Astrocyte (in vitro differentiated cells and primary cell): ENCODE data around the gene INPP5B. TPM values are rescaled to one million over a fixed set of nuclear protein-coding genes. Genes with fewer than 3 reads are reported as not detected.
A peak's percentile ranks its signal among the peaks of the same experiment; 100 is the strongest.
"Not testable (repeated sequence)": the region's sequence is repeated elsewhere in the genome, so short reads cannot be mapped to it uniquely, and the experiment has no call there.

Experiments used
- DNase-seq: peaks from one replicate; pipeline ENCODE4 v3.0.0-alpha.2; 2010; ENCODE audit warnings: low read depth
- FAIRE-seq: peaks from 2 replicates; lab custom pipeline; 2011; peaks lifted over from hg19 to GRCh38; lab: Jason Lieb, UNC
- H2AFZ ChIP-seq: 2 replicates; pipeline ENCODE4 v1.6.0; 2012; ENCODE audit warnings: low read depth, low read length, inconsistent platforms
- H3K27ac ChIP-seq: 2 replicates; pipeline ENCODE4 v1.5.1; 2011; ENCODE audit warnings: low read depth, low read length, inconsistent platforms
- H3K27me3 ChIP-seq: 2 replicates; pipeline ENCODE4 v1.6.0; 2011; ENCODE audit warnings: low read length, inconsistent platforms; ENCODE audit not compliant: insufficient read depth
- H3K36me3 ChIP-seq: 2 replicates; pipeline ENCODE4 v1.5.1; 2011; ENCODE audit warnings: low read length, inconsistent platforms; ENCODE audit not compliant: insufficient read depth
- H3K4me1 ChIP-seq: 2 replicates; pipeline ENCODE4 v1.5.1; 2011; ENCODE audit warnings: low read length, inconsistent platforms; ENCODE audit not compliant: insufficient read depth
- H3K4me2 ChIP-seq: 2 replicates; pipeline ENCODE4 v1.6.0; 2012; ENCODE audit warnings: low read length, inconsistent platforms
- H3K4me3 ChIP-seq: 2 replicates; pipeline ENCODE4 v1.5.1; 2011; ENCODE audit warnings: low read depth, mild to moderate bottlenecking, low read length, inconsistent platforms; ENCODE audit not compliant: insufficient read depth
- H3K79me2 ChIP-seq: 2 replicates; pipeline ENCODE4 v1.6.0; 2012; ENCODE audit warnings: mild to moderate bottlenecking, low read length, inconsistent platforms; ENCODE audit not compliant: insufficient read depth
- H3K9ac ChIP-seq: 2 replicates; pipeline ENCODE4 v1.6.0; 2012; ENCODE audit warnings: mild to moderate bottlenecking, low read length, inconsistent platforms
- H3K9me3 ChIP-seq: 2 replicates; pipeline ENCODE4 v1.5.1; 2012; ENCODE audit warnings: low read depth, mild to moderate bottlenecking, low read length, inconsistent platforms; ENCODE audit not compliant: insufficient read depth
- H4K20me1 ChIP-seq: 2 replicates; pipeline ENCODE4 v1.6.0; 2012; ENCODE audit warnings: low read length, inconsistent platforms; ENCODE audit not compliant: insufficient read depth
- H3K27ac Mint-ChIP-seq: one replicate; pipeline ENCODE4 v1.8.0; 2021; ENCODE audit warnings: mild to moderate bottlenecking, mixed read lengths; ENCODE audit not compliant: unreplicated experiment
- H3K27me3 Mint-ChIP-seq: one replicate; pipeline ENCODE4 v1.8.0; 2021; ENCODE audit warnings: low read depth, mixed read lengths; ENCODE audit not compliant: unreplicated experiment
- H3K36me3 Mint-ChIP-seq: one replicate; pipeline ENCODE4 v1.8.0; 2021; ENCODE audit warnings: low read depth, mixed read lengths; ENCODE audit not compliant: unreplicated experiment
- H3K4me1 Mint-ChIP-seq: one replicate; pipeline ENCODE4 v1.8.0; 2021; ENCODE audit warnings: low read depth, mixed read lengths; ENCODE audit not compliant: unreplicated experiment
- H3K4me3 Mint-ChIP-seq: one replicate; pipeline ENCODE4 v1.8.0; 2021; ENCODE audit warnings: mild to moderate bottlenecking, moderate library complexity, mixed read lengths; ENCODE audit not compliant: unreplicated experiment
- H3K9me3 Mint-ChIP-seq: one replicate; pipeline ENCODE4 v1.8.0; 2021; ENCODE audit warnings: mild to moderate bottlenecking, mixed read lengths; ENCODE audit not compliant: unreplicated experiment
- total RNA-seq: library from RNA; stranded (reverse); gene quantifications from 2 replicates; pipeline ENCODE4 v1.2.1, GENCODE V29; 2021

The INPP5B gene
- total RNA-seq, 1 donor from 2014 or later, result 19.4 TPM

- not testable (repeated sequence) for H3K27me3 ChIP-seq, H3K4me1 ChIP-seq, H2AFZ ChIP-seq, H3K9me3 ChIP-seq, DNase-seq, H3K4me3 Mint-ChIP-seq, H3K4me2 ChIP-seq, H3K4me3 ChIP-seq, H3K36me3 ChIP-seq, H3K9me3 Mint-ChIP-seq, FAIRE-seq, H3K27me3 Mint-ChIP-seq, H3K27ac Mint-ChIP-seq, H3K79me2 ChIP-seq, H3K9ac ChIP-seq, H3K4me1 Mint-ChIP-seq, H3K27ac ChIP-seq
- H3K36me3 Mint-ChIP-seq, result peaks cover 27% of the 10 kb centered on the region
- peaks cover 10% of the 10 kb centered on the region for H4K20me1 ChIP-seq
Observed at GRCh38 chr1:37910886-37911285, 36.0 kb downstream of the INPP5B start.

- not testable (repeated sequence) for H3K27me3 Mint-ChIP-seq, FAIRE-seq, H3K9me3 ChIP-seq, H3K79me2 ChIP-seq, H3K36me3 ChIP-seq, H2AFZ ChIP-seq, H3K27ac Mint-ChIP-seq, H3K9me3 Mint-ChIP-seq, H3K9ac ChIP-seq, H3K4me3 ChIP-seq, H3K4me1 Mint-ChIP-seq, H3K4me1 ChIP-seq, H3K27ac ChIP-seq, H3K27me3 ChIP-seq, H3K4me3 Mint-ChIP-seq, H3K4me2 ChIP-seq, DNase-seq, H4K20me1 ChIP-seq
- peaks cover 27% of the 10 kb centered on the region for H3K36me3 Mint-ChIP-seq
Observed at GRCh38 chr1:37908531-37908930, 38.3 kb downstream of the INPP5B start.

DNA sequence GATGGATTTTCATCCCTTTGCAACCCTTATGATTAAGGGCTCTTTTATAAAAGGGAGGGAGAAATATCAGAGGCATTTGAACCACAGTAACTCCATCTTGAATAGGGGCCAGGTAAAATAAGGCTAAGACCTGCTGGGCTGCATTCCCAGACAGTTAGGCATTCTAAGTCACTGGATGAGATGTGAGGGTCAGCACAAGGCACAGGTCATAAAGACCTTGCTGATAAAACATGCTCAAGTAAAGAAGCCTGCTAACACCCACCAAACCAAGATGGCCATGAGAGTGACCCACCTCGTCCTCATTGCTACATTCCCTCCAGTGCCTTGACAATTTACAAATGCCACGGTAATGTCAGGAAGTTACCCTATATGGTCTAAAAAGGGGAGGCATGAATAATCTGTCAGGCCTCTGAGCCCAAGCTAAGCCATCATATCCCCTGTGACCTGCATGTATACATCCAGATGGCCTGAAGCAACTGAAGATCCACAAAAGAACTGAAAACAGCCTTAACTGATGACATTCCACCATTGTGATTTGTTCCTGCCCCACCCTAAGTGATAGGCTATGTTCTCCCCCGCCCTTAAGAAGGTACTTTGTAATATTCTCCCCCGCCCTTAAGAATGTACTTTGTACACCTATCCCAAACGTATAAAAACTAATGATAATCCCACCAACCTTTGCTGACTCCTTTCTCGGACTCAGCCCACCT, 39.3 kb downstream of the INPP5B start:
- not testable (repeated sequence) for H3K4me3 Mint-ChIP-seq, H3K9me3 Mint-ChIP-seq, H3K27ac ChIP-seq, H3K36me3 ChIP-seq, H3K4me1 Mint-ChIP-seq, H3K27ac Mint-ChIP-seq, H3K4me1 ChIP-seq, H4K20me1 ChIP-seq, H3K9ac ChIP-seq, H3K4me2 ChIP-seq, H3K9me3 ChIP-seq, H3K27me3 Mint-ChIP-seq, FAIRE-seq, H2AFZ ChIP-seq, H3K27me3 ChIP-seq, H3K79me2 ChIP-seq, H3K4me3 ChIP-seq
- peaks cover 27% of the 10 kb centered on the region for H3K36me3 Mint-ChIP-seq
- peak; percentile 8 for DNase-seq

GRCh38 chr1:37906591-37906990, 40.3 kb downstream of the INPP5B start:
- H3K27me3 ChIP-seq, H3K4me1 Mint-ChIP-seq, H3K4me3 ChIP-seq, H3K27ac Mint-ChIP-seq, H3K9me3 Mint-ChIP-seq, H3K4me2 ChIP-seq, H3K36me3 ChIP-seq, H3K27me3 Mint-ChIP-seq, H4K20me1 ChIP-seq, H3K27ac ChIP-seq, H3K9ac ChIP-seq, H2AFZ ChIP-seq, H3K4me1 ChIP-seq, H3K4me3 Mint-ChIP-seq, H3K79me2 ChIP-seq, DNase-seq, H3K9me3 ChIP-seq, FAIRE-seq: not testable (repeated sequence)
- H3K36me3 Mint-ChIP-seq, result peaks cover 30% of the 10 kb centered on the region
